ENCODE data around the gene WDR31. TPM values are rescaled to one million over a fixed set of nuclear protein-coding genes. Genes with fewer than 3 reads are reported as not detected.

Gene WDR31
- total RNA-seq, 2 donors from 2014 or later: 2.3 to 4.6 TPM

- H3K36me3 ChIP-seq: no peaks in the 10 kb centered on the region
- TF ChIP-seq CTCF (IDR thresholded peaks at IDR 0.05): no peak
- H3K4me1 ChIP-seq: no peaks in the 10 kb centered on the region
- H3K27ac ChIP-seq: no peak overlapping the region
- H3K4me3 ChIP-seq: no peak overlapping the region
- no peaks in the 10 kb centered on the region for H3K9me3 ChIP-seq
- H3K27me3 ChIP-seq: peaks cover 0 to 4% of the 10 kb centered on the region in 2 donors
- DNase-seq (ENCODE audit: low spot score): no peak
Measured at GRCh38 chr9:113361304-113362018, 21.4 kb upstream of the WDR31 start.

- no peaks in the 10 kb centered on the region for H3K4me1 ChIP-seq
- H3K36me3 ChIP-seq: no peaks in the 10 kb centered on the region
- H3K9me3 ChIP-seq: no peaks in the 10 kb centered on the region
- H3K27ac ChIP-seq: no peak overlapping the region
- DNase-seq (ENCODE audit: low spot score): no peak
- peaks cover 0 to 4% of the 10 kb centered on the region in 2 donors for H3K27me3 ChIP-seq
- H3K4me3 ChIP-seq: no peak overlapping the region
- TF ChIP-seq CTCF (IDR thresholded peaks at IDR 0.05): no peak
Measured at GRCh38 chr9:113360242-113360842, 20.3 kb upstream of the WDR31 start.

GRCh38 chr9:113359385-113359784 lies 19.3 kb upstream of the WDR31 start:
- Histone ChIP-seq H3K4me1 (no peaks in the 10 kb centered on the region), H3K9me3 (no peaks in the 10 kb centered on the region), H3K36me3 (no peaks in the 10 kb centered on the region), H3K4me3 (no peak overlapping the region), H3K27me3 (peaks cover 0 to under 1% of the 10 kb centered on the region in 2 donors), H3K27ac (no peak overlapping the region)
- no peak for TF ChIP-seq CTCF (IDR thresholded peaks at IDR 0.05)
- no peak for DNase-seq (ENCODE audit: low spot score)

GRCh38 chr9:113356686-113357292 lies 16.7 kb upstream of the WDR31 start:
- no peaks in the 10 kb centered on the region for H3K27me3 ChIP-seq
- no peak for DNase-seq (ENCODE audit: low spot score)
- TF ChIP-seq CTCF (IDR thresholded peaks at IDR 0.05): no peak
- H3K9me3 ChIP-seq: no peaks in the 10 kb centered on the region
- H3K27ac ChIP-seq: no peak overlapping the region
- no peaks in the 10 kb centered on the region for H3K4me1 ChIP-seq
- H3K36me3 ChIP-seq: no peaks in the 10 kb centered on the region
- H3K4me3 ChIP-seq: no peak overlapping the region

GRCh38 chr9:113355040-113355596 lies 15.0 kb upstream of the WDR31 start:
- Histone ChIP-seq H3K27ac (no peak overlapping the region), H3K4me3 (no peak overlapping the region), H3K27me3 (no peaks in the 10 kb centered on the region), H3K9me3 (no peaks in the 10 kb centered on the region), H3K36me3 (no peaks in the 10 kb centered on the region), H3K4me1 (peaks cover 0 to 5% of the 10 kb centered on the region in 2 donors)
- TF ChIP-seq CTCF (IDR thresholded peaks at IDR 0.05): no peak
- no peak for DNase-seq (ENCODE audit: low spot score)

Data from right atrium auricular region (tissue), 2 donors.